GM19467 (cell line): ENCODE data around the gene PBX2.
"Not testable (repeated sequence)": the region's sequence is repeated elsewhere in the genome, so short reads cannot be mapped to it uniquely, and the experiment has no call there.

ENCODE experiments used
- ATAC-seq: cut with Tn5 transposase; IDR thresholded peaks from one replicate; pipeline ENCODE4 v1.9.1; 2021; ENCODE audit warnings: mild to moderate bottlenecking, moderate library complexity; ENCODE audit not compliant: unreplicated experiment

The PBX2 gene

GRCh38 chr6:32151863-32152768, 37.9 kb downstream of the PBX2 start, which contains the start of gene PRRT1:
TSS of gene PRRT1 (minus strand) at chr6:32151939. CDS start at chr6:32151827, 112 bp downstream.
- no peak for ATAC-seq

GRCh38 chr6:32151181-32151862, 38.7 kb downstream of the PBX2 start:
- no peak for ATAC-seq

GRCh38 chr6:32149932-32150870, 39.8 kb downstream of the PBX2 start:
- no peak for ATAC-seq

- ATAC-seq, result no peak
Observed at GRCh38 chr6:32149092-32149755, 40.8 kb downstream of the PBX2 start.

GRCh38 chr6:32148289-32149091, 41.5 kb downstream of the PBX2 start:
- no peak for ATAC-seq

- ATAC-seq, result no peak
Observed at GRCh38 chr6:32147401-32148132, 42.4 kb downstream of the PBX2 start.

- ATAC-seq, result no peak
Observed at GRCh38 chr6:32146687-32147086, 43.3 kb downstream of the PBX2 start.

- ATAC-seq, result no peak
Observed at GRCh38 chr6:32146287-32146686, 43.7 kb downstream of the PBX2 start.

- ATAC-seq, result not testable (repeated sequence)
Observed at GRCh38 chr6:32144238-32144637, 45.8 kb downstream of the PBX2 start.

GRCh38 chr6:32140420-32141046, 49.5 kb downstream of the PBX2 start:
- no peak for ATAC-seq

- ATAC-seq, result no peak
Observed at GRCh38 chr6:32139590-32139989, 50.4 kb downstream of the PBX2 start.

- ATAC-seq, result no peak
Observed at GRCh38 chr6:32137454-32137853, 52.5 kb downstream of the PBX2 start.
